Activated gamma-delta T cell treated with anti-CD3 and anti-CD28 coated beads, Interleukin-2, amount 50 U/mL, for 16 hours (primary cell): Measurements from ENCODE around the gene TRAT1.

ENCODE experiments used
- DNase-seq: peaks from one replicate; pipeline ENCODE4 v3.0.0-alpha.2; 2020; ENCODE audit warnings: low read depth

TRAT1 gene

DNA sequence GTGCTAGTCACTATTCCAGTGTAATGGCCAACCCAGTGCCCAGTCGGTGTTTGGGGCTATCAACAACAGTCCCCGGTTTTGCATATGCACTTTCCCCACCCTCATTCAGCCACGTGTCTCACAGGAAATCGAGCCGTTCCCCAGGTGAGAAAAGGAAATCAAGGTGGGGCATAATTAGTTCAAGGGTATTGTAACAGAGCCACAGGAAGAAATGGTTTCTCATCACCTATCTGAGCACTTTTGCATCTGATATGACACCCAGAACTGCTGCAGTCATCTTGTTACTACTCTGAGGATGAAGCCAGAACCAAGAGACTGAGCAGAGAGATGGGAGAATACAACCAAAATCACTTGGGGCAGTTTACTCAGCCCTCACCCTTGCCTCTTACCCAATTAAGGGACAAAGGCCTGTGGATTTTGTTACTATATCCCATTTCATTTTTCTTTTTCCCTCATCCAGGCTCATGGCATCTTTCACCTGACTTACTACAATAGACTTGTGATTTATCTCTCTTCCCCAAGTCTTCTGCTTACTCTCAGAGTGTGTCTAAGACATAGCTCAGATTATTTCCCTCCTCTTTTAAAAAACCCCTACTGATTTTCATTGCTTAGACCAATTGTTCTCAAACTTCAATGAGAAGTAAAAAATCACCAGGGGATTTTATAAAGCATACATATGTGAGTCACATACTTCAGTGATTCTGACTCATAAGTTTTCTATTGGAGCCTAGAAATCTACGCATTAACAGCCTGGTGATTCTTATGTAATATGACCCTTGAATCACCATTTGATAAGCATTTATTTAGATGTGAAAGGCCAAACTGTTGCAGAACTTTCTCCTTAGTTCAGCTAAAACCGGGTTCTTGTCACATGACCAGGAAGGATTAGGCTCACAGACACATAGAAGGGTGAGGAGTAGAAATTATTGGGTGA is 40.5 kb downstream of the TRAT1 start:
- DNase-seq = no peak

DNA sequence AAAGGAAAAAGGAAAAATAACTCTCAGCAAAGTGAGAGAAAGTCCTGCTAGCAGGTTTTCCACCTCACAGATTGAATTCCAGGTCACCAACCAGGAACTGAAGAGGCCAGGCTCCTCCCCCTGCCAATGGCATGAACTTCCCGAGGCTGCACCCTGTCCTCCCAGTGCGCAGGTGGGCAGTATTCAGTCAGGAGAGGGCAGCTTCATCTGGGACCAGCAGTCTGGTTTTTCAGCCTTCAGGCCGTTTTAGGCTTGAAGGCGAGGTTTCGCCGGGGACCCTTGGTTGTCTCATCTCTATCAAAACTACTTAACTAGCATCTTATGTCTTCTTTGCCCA is 41.2 kb downstream of the TRAT1 start:
- DNase-seq = no peak

DNA sequence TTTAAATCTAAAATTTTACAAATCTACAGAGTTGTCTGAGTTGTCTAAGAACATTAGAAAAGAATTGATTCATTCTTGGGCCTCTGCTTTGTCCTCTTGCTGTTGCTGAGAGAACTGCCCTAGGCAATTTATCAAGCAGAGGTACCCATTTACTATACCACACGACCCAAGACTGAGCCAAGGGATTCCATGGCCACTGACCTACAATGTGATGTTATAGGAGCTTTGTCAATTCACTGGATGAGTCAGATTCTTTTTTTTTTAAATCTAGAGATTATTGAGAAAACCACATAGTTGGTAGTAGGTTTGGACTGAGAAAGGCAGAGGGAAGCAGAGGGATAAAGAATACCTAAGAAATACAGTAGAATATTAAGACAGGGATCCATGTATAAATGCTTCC is 55.3 kb downstream of the TRAT1 start:
- DNase-seq = no peak

DNA sequence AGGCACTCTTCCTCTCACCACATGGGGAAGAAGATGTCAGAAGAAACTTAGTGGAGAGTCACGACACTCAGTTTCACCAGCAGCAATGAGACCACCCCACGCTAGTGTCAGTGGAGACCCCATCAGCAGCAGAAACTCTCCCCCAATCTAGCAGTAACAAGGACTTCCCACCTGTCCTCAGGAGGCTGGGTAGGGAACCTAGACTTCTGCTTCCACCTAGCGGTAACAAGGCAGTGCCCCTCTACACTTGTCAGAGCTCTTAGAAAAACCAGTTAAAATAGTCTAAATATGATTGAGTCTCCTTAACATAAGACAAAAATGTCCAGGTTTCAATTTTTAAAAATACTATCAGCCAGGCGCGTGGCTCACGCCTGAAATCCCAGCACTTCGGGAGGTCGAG is 57.3 kb downstream of the TRAT1 start:
- no peak for DNase-seq

DNA sequence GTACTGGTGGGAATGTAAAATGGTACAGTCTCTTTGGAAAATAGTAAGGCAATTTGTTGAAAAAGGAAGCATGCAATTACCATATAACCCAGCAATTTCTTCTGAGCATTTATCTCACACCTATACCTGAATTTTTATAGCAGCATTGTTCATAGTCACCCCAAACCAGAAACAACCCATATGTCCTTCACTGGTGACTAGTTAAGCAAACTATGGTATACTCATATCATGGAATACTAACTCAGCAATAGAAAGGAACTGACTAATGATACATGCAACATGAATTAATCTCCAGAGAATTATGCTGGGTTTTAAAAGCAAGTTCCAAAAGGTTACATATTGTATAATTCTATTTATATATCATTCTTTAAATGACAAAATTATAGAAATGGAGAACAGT is 60.2 kb downstream of the TRAT1 start:
- DNase-seq = no peak

DNA sequence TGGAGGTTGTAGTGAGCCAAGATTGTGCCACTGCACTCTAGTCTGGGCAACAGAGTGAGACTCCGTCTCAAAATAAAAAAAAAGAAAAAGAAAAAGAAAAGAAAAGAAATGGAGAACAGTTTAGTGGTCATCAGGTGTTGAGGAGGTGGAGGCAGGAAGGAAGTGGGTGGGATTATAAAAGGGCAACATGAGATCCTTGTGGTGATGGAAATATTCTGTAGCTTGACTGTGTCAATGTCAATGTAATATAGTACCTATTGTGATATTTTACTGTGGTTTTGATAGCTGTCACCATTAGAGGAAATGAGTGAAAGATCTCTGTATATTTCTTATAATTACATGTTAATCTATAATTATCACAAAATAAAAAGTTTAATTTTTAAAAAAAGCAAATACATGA is 60.8 kb downstream of the TRAT1 start:
- DNase-seq = no peak

DNA sequence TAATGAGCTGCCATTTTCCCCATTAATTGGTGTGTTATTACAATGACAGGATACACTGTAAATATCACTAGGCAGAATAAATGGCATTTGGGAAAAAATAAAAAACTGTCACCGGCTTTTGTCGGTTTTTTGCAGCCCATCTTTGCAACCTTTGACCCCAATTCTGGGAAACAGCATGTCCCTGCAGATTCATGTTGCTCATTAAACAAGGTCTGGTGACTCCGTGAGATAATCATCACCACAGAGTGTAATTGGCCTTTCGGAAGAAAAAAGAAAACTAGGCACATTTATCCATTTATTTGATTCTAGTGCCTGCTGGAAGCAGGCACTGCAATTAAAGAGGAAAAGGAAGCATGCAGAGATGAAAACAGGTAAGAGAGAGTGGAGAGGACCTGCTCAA is 64.5 kb downstream of the TRAT1 start:
- DNase-seq = no peak

DNA sequence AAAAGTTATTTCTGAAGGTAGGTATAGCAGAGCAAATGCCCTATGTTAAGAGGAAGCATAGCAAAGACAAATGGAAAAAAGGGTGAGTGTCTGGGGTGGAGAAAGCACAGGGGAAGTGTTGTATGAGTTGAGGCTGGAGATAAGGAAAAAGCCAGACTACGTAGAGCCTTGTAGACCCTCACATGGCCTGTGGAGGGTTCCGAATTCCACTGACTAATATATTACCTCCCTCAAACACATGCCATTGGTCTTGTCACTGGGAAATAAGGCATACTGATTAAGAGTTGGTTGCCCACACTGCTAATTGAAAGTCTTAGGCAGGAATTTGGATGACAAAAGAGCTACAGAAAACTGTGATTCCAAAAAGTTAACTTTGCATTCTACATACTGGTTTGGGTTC is 65.2 kb downstream of the TRAT1 start:
- DNase-seq = no peak

DNA sequence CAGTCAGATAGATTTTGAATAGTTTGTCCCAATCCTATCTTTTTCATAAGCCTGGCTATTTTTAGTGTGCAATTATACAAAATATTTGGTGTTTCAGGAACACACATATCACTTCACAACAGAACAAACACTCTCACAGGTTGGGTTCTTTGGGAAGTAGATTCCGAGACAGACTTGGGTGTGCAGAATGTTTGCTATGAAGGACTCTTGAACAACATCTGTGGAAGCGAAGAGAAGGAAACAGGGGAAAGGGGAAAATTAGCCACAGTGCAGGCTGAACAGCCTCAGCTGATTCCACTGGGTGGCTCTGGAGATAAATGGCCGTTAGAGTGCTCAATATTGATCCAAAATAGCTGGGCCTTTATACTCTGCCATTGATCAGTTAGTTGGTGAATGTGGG is 69.2 kb downstream of the TRAT1 start:
- DNase-seq = no peak

- no peak for DNase-seq
Observed at GRCh38 chr3:108894981-108895380, 72.4 kb downstream of the TRAT1 start.

DNA sequence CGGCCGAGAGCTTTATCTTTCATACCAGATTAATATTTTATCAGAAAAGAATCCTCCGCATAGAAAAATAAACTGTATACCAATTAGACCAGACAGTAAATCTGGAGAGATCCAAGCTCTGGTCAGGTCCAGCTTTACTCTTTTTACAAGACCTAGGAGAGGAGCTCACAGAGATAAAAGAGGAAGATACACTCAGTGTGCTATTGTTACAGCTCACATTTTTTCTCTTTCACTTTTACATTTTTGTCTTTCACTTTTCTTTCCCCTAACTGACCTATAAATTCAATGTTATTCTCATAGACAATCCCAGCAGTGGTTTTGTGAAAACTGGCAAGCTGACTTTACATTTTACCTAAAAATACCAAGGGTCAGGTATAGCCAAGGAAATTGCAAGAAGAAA is 75.3 kb downstream of the TRAT1 start:
- DNase-seq = no peak

DNA sequence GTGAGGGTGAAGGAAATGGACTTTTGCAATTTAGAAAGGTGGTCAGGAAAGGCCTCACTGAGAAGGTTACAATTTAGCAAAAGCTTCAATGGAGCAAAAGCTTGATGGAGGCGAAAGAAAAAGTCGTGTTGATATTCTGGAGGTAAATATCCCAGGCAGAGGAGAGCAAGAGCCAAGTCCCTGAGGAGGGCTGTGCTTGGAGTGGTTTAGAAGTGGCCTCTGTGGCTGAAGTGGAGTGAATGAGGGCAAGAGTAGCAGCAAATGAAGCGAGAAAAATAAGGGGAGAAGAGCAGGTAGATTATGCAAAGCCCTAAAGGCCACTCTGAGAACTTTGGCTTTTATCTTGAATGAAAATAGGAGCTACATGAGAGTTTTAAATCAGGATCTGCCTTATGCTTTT is 76.9 kb downstream of the TRAT1 start:
- DNase-seq = no peak
